Panc1 (cell line): Measurements from ENCODE around the gene ST6GALNAC6. TPM values are rescaled to one million over a fixed set of nuclear protein-coding genes. Genes with fewer than 3 reads are reported as not detected.
A peak's percentile ranks its signal among the peaks of the same experiment; 100 is the strongest.

Experiments used
- ATAC-seq: fragments of 200-7000 bp; cut with Tn5 transposase; 2 replicates; pipeline ENCODE4 v1.9.1; 2020; ENCODE audit warnings: mild to moderate bottlenecking, moderate library complexity
- BruUV-seq: library from RNA; stranded (reverse); fragments of 400-500 nt; replicated peaks from 2 replicates; lab custom pipeline; 2021; lab: Mats Ljungman, UMichigan
- CTCF ChIA-PET: fragments of 300-600 bp; sonication (Branson Sonifier 250); formaldehyde crosslinking; loops from one replicate; lab custom pipeline; 2022; ENCODE audit warnings: antibody characterized with exemption; lab: Charles Lee
- POLR2A ChIA-PET: fragments of 300-600 bp; sonication (Branson Sonifier 250); formaldehyde crosslinking; loops from one replicate; lab custom pipeline; 2022; ENCODE audit warnings: antibody characterized with exemption; lab: Charles Lee
- DNase-seq: peaks from one replicate; pipeline ENCODE4 v3.0.0-alpha.2; 2010; ENCODE audit warnings: low read depth, low spot score
- H3K27ac ChIP-seq: 2 replicates; pipeline ENCODE4 v1.5.1; 2011; ENCODE audit warnings: mild to moderate bottlenecking, low read length, inconsistent platforms
- H3K27me3 ChIP-seq: fragments of 200-500 bp; sonication (Bioruptor generic); 2 replicates; pipeline ENCODE4 v1.6.0; 2014; ENCODE audit warnings: low read length, inconsistent platforms; ENCODE audit not compliant: control insufficient read depth, insufficient read depth
- H3K36me3 ChIP-seq: fragments of 200-500 bp; sonication (Bioruptor generic); 2 replicates; pipeline ENCODE4 v1.5.1; 2014; ENCODE audit warnings: inconsistent platforms, mild to moderate bottlenecking, low read length, moderate library complexity; ENCODE audit not compliant: control insufficient read depth, insufficient read depth
- H3K4me1 ChIP-seq: 2 replicates; pipeline ENCODE4 v1.5.1; 2011; ENCODE audit warnings: inconsistent platforms, mild to moderate bottlenecking, low read length, moderate library complexity; ENCODE audit not compliant: control insufficient read depth, insufficient read depth
- H3K4me3 ChIP-seq, 2 experiments: 2 replicates each; pipeline ENCODE4 v1.5.1; 2011 to 2012; ENCODE audit warnings: low read depth in 2 of 2, low read length in 2 of 2, mild to moderate bottlenecking in 2 of 2, inconsistent platforms in 1 of 2, moderate library complexity in 1 of 2
- H3K9me3 ChIP-seq: fragments of 200-500 bp; sonication (Bioruptor generic); 2 replicates; pipeline ENCODE4 v1.5.1; 2014; ENCODE audit warnings: low read depth, mild to moderate bottlenecking, inconsistent platforms, low read length, moderate library complexity; ENCODE audit not compliant: control insufficient read depth, insufficient read depth
- POLR2AphosphoS5 ChIP-seq: IDR thresholded peaks from 2 replicates; pipeline ENCODE4 v1.6.1; 2012; ENCODE audit warnings: mild to moderate bottlenecking, low read depth, low read length, moderate library complexity
- SIN3A ChIP-seq: IDR thresholded peaks from 2 replicates; pipeline ENCODE4 v1.6.1; 2012; ENCODE audit warnings: low read depth, mild to moderate bottlenecking, low read length, moderate library complexity, borderline replicate concordance; ENCODE audit not compliant: insufficient read depth
- TCF7L2 ChIP-seq: IDR thresholded peaks from 2 replicates; pipeline ENCODE4 v1.6.1; 2011; ENCODE audit warnings: mild to moderate bottlenecking, low read depth, low read length, inconsistent platforms
- in situ Hi-C: cut with HindIII; loops from 2 replicates; pipeline ENCODE4 v1.10.0; 2016; ENCODE audit warnings: low sequenced_read_pairs, low pct_unique_long_range_greater_than_20kb
- intact Hi-C: fragments of 100-400 bp; cut with micrococcal nuclease; formaldehyde crosslinking; loops from one replicate; pipeline ENCODE4 v1.10.0; 2022; ENCODE audit not compliant: unreplicated experiment
- total RNA-seq: library from RNA; stranded (reverse); gene quantifications from one replicate; pipeline ENCODE4 v1.2.1, GENCODE V29; 2021; ENCODE audit not compliant: unreplicated experiment
- TF ChIP-seq, protein P1 (sequence below), 2 experiments: IDR thresholded peaks; 2 replicates each; pipeline ENCODE4 v1.6.1; 2011 to 2012; ENCODE audit warnings: low read depth in 2 of 2, control low read depth in 1 of 2, low read length in 1 of 2, mild to moderate bottlenecking in 1 of 2, moderate library complexity in 1 of 2; ENCODE audit not compliant: insufficient read depth in 1 of 2
- TF ChIP-seq, protein P2 (sequence below): fragments of 450-650 bp; IDR thresholded peaks from 2 replicates; pipeline ENCODE4 v1.5.1; 2017; ENCODE audit warnings: mild to moderate bottlenecking

ST6GALNAC6 gene
- total RNA-seq, 1 experiment from 2014 or later, result 50.2 TPM

DNA sequence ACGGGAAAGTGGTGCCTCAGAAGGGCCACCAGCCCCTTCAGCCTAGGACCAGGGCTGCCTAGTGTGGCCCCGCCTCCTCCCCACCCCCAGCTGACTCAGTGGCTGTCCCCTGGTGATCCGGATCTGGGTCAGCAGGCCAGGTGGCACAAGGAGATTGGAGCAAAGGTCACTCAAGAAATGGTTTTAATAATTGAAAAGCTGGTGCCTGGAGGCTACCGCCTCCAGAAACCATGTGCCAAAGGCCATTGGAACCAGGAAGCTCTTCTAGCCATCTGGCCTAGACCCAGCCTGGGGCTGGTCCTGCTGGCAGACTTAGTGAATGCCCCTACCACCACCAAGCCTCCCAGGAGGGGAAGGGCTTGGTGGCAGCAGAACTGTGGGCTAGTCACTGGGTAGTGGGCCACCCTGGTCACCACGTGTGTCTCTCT, 15.9 kb upstream of the ST6GALNAC6 start:
- H3K27ac ChIP-seq, result 0 out of 2 replicates have a peak overlapping the region, but pooled peaks have one; percentile 12
- in situ Hi-C loops, result no loop called here
- no peaks in the 10 kb centered on the region for H3K9me3 ChIP-seq
- intact Hi-C loops, result no loop called here
- no TSS peak for BruUV-seq
- H3K36me3 ChIP-seq, result no peaks in the 10 kb centered on the region
- ChIA-PET POLR2A (no interaction called here), CTCF (no interaction called here)
- H3K4me3 ChIP-seq, result peak overlapping the region in 1 of 2 experiments; percentile 16; a peak in 1 of 4 replicates
- H3K27me3 ChIP-seq, result no peaks in the 10 kb centered on the region
- peaks cover 33% of the 10 kb centered on the region for H3K4me1 ChIP-seq
- TF ChIP-seq TCF7L2, result no peak
- TF ChIP-seq, protein P1, sequence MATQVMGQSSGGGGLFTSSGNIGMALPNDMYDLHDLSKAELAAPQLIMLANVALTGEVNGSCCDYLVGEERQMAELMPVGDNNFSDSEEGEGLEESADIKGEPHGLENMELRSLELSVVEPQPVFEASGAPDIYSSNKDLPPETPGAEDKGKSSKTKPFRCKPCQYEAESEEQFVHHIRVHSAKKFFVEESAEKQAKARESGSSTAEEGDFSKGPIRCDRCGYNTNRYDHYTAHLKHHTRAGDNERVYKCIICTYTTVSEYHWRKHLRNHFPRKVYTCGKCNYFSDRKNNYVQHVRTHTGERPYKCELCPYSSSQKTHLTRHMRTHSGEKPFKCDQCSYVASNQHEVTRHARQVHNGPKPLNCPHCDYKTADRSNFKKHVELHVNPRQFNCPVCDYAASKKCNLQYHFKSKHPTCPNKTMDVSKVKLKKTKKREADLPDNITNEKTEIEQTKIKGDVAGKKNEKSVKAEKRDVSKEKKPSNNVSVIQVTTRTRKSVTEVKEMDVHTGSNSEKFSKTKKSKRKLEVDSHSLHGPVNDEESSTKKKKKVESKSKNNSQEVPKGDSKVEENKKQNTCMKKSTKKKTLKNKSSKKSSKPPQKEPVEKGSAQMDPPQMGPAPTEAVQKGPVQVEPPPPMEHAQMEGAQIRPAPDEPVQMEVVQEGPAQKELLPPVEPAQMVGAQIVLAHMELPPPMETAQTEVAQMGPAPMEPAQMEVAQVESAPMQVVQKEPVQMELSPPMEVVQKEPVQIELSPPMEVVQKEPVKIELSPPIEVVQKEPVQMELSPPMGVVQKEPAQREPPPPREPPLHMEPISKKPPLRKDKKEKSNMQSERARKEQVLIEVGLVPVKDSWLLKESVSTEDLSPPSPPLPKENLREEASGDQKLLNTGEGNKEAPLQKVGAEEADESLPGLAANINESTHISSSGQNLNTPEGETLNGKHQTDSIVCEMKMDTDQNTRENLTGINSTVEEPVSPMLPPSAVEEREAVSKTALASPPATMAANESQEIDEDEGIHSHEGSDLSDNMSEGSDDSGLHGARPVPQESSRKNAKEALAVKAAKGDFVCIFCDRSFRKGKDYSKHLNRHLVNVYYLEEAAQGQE (IDR thresholded peaks at IDR 0.05; ENCODE audit: insufficient read depth in 1 of 2, low read depth in 2 of 2, low read length in 1 of 2), result no peak
- ATAC-seq (no peak), DNase-seq (no peak)

DNA sequence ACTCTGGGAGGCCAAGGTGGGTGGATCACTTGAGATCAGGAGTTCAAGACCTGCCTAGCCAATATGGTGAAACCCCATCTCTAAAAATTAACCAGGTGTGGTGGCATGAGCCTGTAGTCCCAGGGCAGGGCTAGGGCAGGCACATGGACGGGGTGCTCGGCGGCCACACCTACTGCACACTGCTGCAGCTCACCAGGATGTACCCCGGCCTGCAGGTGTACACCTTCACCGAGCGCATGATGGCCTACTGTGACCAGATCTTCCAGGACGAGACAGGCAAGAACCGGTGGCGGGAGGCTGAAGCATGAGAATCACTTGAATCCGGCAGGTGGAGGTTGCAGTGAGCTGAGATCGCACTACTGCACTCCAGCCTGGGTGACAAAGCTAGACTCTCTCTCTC, 14.3 kb upstream of the ST6GALNAC6 start:
- no TSS peak for BruUV-seq
- DNase-seq, result no peak
- Histone ChIP-seq H3K27me3 (no peaks in the 10 kb centered on the region), H3K4me1 (peaks cover 20% of the 10 kb centered on the region), H3K36me3 (no peaks in the 10 kb centered on the region), H3K9me3 (no peaks in the 10 kb centered on the region), H3K27ac (no peak overlapping the region), H3K4me3 (no peak overlapping the region)
- ChIA-PET POLR2A (no interaction called here), CTCF (no interaction called here)
- ATAC-seq, result no peak
- in situ Hi-C loops (no loop called here), intact Hi-C loops (no loop called here)
- TF ChIP-seq TCF7L2 (no peak), SIN3A (no peak), POLR2AphosphoS5 (no peak)
- TF ChIP-seq, protein P1 (IDR thresholded peaks at IDR 0.05; ENCODE audit: insufficient read depth in 1 of 2, low read depth in 2 of 2, low read length in 1 of 2), result no peak
- TF ChIP-seq, protein P2, sequence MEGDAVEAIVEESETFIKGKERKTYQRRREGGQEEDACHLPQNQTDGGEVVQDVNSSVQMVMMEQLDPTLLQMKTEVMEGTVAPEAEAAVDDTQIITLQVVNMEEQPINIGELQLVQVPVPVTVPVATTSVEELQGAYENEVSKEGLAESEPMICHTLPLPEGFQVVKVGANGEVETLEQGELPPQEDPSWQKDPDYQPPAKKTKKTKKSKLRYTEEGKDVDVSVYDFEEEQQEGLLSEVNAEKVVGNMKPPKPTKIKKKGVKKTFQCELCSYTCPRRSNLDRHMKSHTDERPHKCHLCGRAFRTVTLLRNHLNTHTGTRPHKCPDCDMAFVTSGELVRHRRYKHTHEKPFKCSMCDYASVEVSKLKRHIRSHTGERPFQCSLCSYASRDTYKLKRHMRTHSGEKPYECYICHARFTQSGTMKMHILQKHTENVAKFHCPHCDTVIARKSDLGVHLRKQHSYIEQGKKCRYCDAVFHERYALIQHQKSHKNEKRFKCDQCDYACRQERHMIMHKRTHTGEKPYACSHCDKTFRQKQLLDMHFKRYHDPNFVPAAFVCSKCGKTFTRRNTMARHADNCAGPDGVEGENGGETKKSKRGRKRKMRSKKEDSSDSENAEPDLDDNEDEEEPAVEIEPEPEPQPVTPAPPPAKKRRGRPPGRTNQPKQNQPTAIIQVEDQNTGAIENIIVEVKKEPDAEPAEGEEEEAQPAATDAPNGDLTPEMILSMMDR, result no peak
